ENCODE results near the gene MYH14.

- TF ChIP-seq CTCF (conservative IDR thresholded peaks at IDR 0.05 in 1 of 2, IDR thresholded peaks at IDR 0.05 in 1 of 2; ENCODE audit: low read depth in 1 of 2, low read length in 2 of 2) = no peak
- no peak for TF ChIP-seq EZH2 (IDR thresholded peaks at IDR 0.05; ENCODE audit: low read length, missing control alignments)
These were observed 1.0 kb upstream of the MYH14 start for GRCh38 chr19:50202386-50202785.
